Activated T-cell treated with anti-CD3 and anti-CD28 coated beads, Interleukin-2, amount 50 U/mL, for 4 hours (primary cell): Measurements from ENCODE around the gene SLC17A1. TPM values are rescaled to one million over a fixed set of nuclear protein-coding genes. Genes with fewer than 3 reads are reported as not detected.

Experiments used
- total RNA-seq, 3 donors: library from RNA; stranded (reverse); gene quantifications; one replicate each; pipeline ENCODE4 v1.2.1, GENCODE V29; 2021

The SLC17A1 gene
- total RNA-seq, 3 donors from 2014 or later = not detected

Other genes starting within 250 kb of the SLC17A1 start
- gene SCGN, start 179.8 kb downstream of the SLC17A1 start, total RNA-seq = not detected
- not detected for gene SLC17A4, start 77.3 kb downstream of the SLC17A1 start, total RNA-seq
- gene SLC17A3, start 42.2 kb upstream of the SLC17A1 start, total RNA-seq = under 1 TPM in 1 of 3 donors, not detected in 2; 0.11 TPM
- under 1 TPM in 1 of 3 donors, not detected in 2; 0.33 TPM for gene SLC17A2, start 98.6 kb upstream of the SLC17A1 start, total RNA-seq
- gene TRIM38, start 130.8 kb upstream of the SLC17A1 start, total RNA-seq = 10 to 100 TPM in 2 of 3 donors, 1 to 10 TPM in 1; 9.3 to 14.5 (median 11.3) TPM